SU-DHL-6 (cell line): ENCODE results near the gene MRGPRX3.

Source experiments
- H2AFZ ChIP-seq: fragments of 200-600 bp; sonication (generic); 2 replicates; pipeline ENCODE4 v1.6.1; 2014; ENCODE audit warnings: low read depth, mild to moderate bottlenecking, moderate library complexity, mixed read lengths, antibody characterized with exemption, low read length; ENCODE audit not compliant: severe bottlenecking
- H3F3A ChIP-seq: fragments of 200-600 bp; shearing (Covaris generic); 2 replicates; pipeline ENCODE4 v1.6.0; 2016; ENCODE audit warnings: antibody characterized with exemption, mild to moderate bottlenecking; ENCODE audit not compliant: insufficient read depth
- H3K27ac ChIP-seq: fragments of 200-600 bp; sonication (generic); 2 replicates; pipeline ENCODE4 v1.5.1; 2016; ENCODE audit warnings: low read depth, mild to moderate bottlenecking, low read length, moderate library complexity, mixed read lengths
- H3K27me3 ChIP-seq: fragments of 200-600 bp; sonication (generic), shearing (Covaris generic); 2 replicates; pipeline ENCODE4 v1.6.0; 2014; ENCODE audit warnings: mild to moderate bottlenecking, low read length
- H3K36me3 ChIP-seq: fragments of 200-600 bp; sonication (generic); 2 replicates; pipeline ENCODE4 v1.6.1; 2014; ENCODE audit warnings: mild to moderate bottlenecking, low read length, mixed read lengths
- H3K4me2 ChIP-seq: fragments of 300-600, 200-600 bp; shearing (Covaris generic), sonication (generic); 2 replicates; pipeline ENCODE4 v1.6.0; 2014; ENCODE audit warnings: low read length, low read depth, mild to moderate bottlenecking; ENCODE audit not compliant: poor library complexity, severe bottlenecking
- H3K4me3 ChIP-seq: fragments of 200-600 bp; sonication (generic); 2 replicates; pipeline ENCODE4 v1.5.1; 2014; ENCODE audit warnings: antibody characterized with exemption, low read length, mild to moderate bottlenecking, mixed read lengths; ENCODE audit not compliant: insufficient read depth, poor library complexity, severe bottlenecking
- H3K79me2 ChIP-seq: fragments of 200-600 bp; sonication (generic); 2 replicates; pipeline ENCODE4 v1.6.1; 2014; ENCODE audit warnings: mild to moderate bottlenecking, low read length, moderate library complexity; ENCODE audit not compliant: insufficient read depth
- H3K9ac ChIP-seq: fragments of 200-600 bp; sonication (generic); 2 replicates; pipeline ENCODE4 v1.7.0; 2014; ENCODE audit warnings: mild to moderate bottlenecking, low read length
- H3K9me2 ChIP-seq: fragments of 200-600 bp; sonication (generic); replicated peaks from 2 replicates; pipeline ENCODE4 v1.6.1; 2014; ENCODE audit warnings: low read length; ENCODE audit not compliant: insufficient read depth
- H3K9me3 ChIP-seq: fragments of 200-600 bp; sonication (generic); 2 replicates; pipeline ENCODE4 v1.6.1; 2014; ENCODE audit warnings: low read length, mixed read lengths; ENCODE audit not compliant: insufficient read depth
- H4K20me1 ChIP-seq: fragments of 200-600 bp; sonication (generic); 2 replicates; pipeline ENCODE4 v1.6.1; 2014; ENCODE audit warnings: low read depth, mild to moderate bottlenecking, antibody characterized with exemption, low read length, moderate library complexity, mixed read lengths
- EZH2phosphoT487 ChIP-seq: fragments of 200-600 bp; sonication (generic), shearing (Covaris generic); conservative IDR thresholded peaks from 2 replicates; pipeline ENCODE4 v1.6.1; 2018; ENCODE audit warnings: mild to moderate bottlenecking, antibody characterized with exemption, low read length, moderate library complexity, mixed read lengths
- TF ChIP-seq, protein P1 (sequence below): fragments of 200-600 bp; sonication (generic); IDR thresholded peaks from one replicate; pipeline ENCODE4 v1.5.1; 2017; ENCODE audit warnings: antibody characterized with exemption, mild to moderate bottlenecking, low read length, moderate library complexity; ENCODE audit not compliant: insufficient read depth, poor library complexity, severe bottlenecking

Gene MRGPRX3

DNA sequence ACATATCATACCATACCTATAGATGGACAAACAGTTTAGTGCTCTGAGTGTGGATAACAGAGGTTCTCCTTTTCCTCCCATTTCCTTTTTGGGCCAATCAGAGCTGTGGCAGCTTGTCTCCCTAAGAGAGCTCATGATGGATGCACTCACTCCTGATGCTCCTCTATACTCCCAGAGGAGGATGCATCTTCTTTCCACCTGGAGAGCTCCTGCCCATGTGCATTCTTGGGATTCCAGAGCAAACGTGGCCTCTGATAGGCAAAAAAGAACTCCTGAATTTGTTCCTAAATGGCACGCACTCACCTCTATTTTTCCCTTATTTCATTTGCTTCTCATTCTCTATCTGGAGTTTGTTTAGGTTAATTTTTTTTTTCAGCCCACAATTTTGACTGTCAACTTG, 2.9 kb downstream of the MRGPRX3 start:
- Histone ChIP-seq H3K4me3 (no peak overlapping the region), H3K9me2 (no peaks in the 10 kb centered on the region), H3K27me3 (no peaks in the 10 kb centered on the region), H2AFZ (no peak overlapping the region), H3K4me2 (no peak overlapping the region), H4K20me1 (no peaks in the 10 kb centered on the region), H3K9me3 (no peaks in the 10 kb centered on the region), H3K36me3 (no peaks in the 10 kb centered on the region), H3K79me2 (no peaks in the 10 kb centered on the region), H3F3A (no peaks in the 10 kb centered on the region), H3K9ac (no peak overlapping the region), H3K27ac (no peak overlapping the region)
- TF ChIP-seq, protein P1, sequence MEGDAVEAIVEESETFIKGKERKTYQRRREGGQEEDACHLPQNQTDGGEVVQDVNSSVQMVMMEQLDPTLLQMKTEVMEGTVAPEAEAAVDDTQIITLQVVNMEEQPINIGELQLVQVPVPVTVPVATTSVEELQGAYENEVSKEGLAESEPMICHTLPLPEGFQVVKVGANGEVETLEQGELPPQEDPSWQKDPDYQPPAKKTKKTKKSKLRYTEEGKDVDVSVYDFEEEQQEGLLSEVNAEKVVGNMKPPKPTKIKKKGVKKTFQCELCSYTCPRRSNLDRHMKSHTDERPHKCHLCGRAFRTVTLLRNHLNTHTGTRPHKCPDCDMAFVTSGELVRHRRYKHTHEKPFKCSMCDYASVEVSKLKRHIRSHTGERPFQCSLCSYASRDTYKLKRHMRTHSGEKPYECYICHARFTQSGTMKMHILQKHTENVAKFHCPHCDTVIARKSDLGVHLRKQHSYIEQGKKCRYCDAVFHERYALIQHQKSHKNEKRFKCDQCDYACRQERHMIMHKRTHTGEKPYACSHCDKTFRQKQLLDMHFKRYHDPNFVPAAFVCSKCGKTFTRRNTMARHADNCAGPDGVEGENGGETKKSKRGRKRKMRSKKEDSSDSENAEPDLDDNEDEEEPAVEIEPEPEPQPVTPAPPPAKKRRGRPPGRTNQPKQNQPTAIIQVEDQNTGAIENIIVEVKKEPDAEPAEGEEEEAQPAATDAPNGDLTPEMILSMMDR = no peak
- TF ChIP-seq EZH2phosphoT487 = no peak

DNA sequence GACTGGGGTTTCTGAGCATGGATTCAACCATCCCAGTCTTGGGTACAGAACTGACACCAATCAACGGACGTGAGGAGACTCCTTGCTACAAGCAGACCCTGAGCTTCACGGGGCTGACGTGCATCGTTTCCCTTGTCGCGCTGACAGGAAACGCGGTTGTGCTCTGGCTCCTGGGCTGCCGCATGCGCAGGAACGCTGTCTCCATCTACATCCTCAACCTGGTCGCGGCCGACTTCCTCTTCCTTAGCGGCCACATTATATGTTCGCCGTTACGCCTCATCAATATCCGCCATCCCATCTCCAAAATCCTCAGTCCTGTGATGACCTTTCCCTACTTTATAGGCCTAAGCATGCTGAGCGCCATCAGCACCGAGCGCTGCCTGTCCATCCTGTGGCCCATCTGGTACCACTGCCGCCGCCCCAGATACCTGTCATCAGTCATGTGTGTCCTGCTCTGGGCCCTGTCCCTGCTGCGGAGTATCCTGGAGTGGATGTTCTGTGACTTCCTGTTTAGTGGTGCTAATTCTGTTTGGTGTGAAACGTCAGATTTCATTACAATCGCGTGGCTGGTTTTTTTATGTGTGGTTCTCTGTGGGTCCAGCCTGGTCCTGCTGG, 4.9 kb downstream of the MRGPRX3 start:
- H3K9me2 ChIP-seq = no peaks in the 10 kb centered on the region
- no peaks in the 10 kb centered on the region for H3K36me3 ChIP-seq
- H3K4me3 ChIP-seq = no peak overlapping the region
- no peak overlapping the region for H3K27ac ChIP-seq
- TF ChIP-seq EZH2phosphoT487 = no peak
- TF ChIP-seq, protein P1 = no peak
- no peaks in the 10 kb centered on the region for H3K9me3 ChIP-seq
- no peaks in the 10 kb centered on the region for H3K79me2 ChIP-seq
- H4K20me1 ChIP-seq = no peaks in the 10 kb centered on the region
- H3K27me3 ChIP-seq = no peaks in the 10 kb centered on the region
- no peak overlapping the region for H3K4me2 ChIP-seq
- no peak overlapping the region for H2AFZ ChIP-seq
- H3F3A ChIP-seq = no peaks in the 10 kb centered on the region
- H3K9ac ChIP-seq = no peak overlapping the region

DNA sequence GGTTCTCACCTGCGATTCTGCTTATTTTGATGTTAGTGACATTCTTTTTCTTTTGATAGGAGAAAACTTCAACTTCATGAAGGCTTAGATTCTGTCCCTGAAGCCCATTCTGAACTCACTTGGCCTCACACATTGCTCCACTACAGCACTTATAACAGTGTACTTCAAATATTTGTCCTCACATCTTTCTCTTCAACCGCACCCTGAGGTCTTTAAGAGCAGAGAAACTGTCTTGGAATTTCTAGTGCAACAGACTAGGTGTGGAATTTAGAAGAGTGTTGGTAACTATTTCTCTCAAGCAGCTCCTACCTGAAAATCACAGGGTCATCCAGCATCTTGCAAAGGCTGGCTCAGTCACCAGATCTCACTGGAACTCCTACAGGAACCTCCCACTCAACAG, 7.8 kb downstream of the MRGPRX3 start:
- Histone ChIP-seq H3K79me2 (no peaks in the 10 kb centered on the region), H3K36me3 (no peaks in the 10 kb centered on the region), H3F3A (no peaks in the 10 kb centered on the region), H3K9me3 (no peaks in the 10 kb centered on the region), H3K27ac (no peak overlapping the region), H3K9ac (no peak overlapping the region), H2AFZ (no peak overlapping the region), H3K9me2 (no peaks in the 10 kb centered on the region), H3K27me3 (no peaks in the 10 kb centered on the region), H4K20me1 (no peaks in the 10 kb centered on the region), H3K4me2 (no peak overlapping the region), H3K4me3 (no peak overlapping the region)
- TF ChIP-seq, protein P1 = no peak
- TF ChIP-seq EZH2phosphoT487 = no peak
